ENCODE measurements around the gene IL17RC.
"Not testable (repeated sequence)": the region's sequence is repeated elsewhere in the genome, so short reads cannot be mapped to it uniquely, and the experiment has no call there.

Gene IL17RC

DNA sequence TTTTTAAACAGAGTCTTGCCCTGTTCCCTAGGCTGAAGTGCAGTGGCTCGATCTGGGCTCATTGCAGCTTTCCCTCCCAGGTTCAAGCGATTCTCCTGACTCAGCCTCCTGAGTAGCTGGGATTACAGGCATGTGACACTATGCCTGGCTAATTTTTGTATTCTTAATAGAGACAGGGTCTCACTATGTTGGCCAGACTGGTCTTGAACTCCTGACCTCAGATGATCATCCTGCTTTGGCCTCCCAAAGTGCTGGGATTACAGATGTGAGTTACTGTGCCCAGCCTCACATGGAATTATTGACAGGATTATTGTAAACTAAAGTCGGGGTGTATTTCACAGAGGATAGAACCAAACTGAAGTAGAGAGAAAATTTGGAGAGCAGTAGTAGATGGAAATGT is 21.2 kb upstream of the IL17RC start:
- FAIRE-seq: not testable (repeated sequence)

DNA sequence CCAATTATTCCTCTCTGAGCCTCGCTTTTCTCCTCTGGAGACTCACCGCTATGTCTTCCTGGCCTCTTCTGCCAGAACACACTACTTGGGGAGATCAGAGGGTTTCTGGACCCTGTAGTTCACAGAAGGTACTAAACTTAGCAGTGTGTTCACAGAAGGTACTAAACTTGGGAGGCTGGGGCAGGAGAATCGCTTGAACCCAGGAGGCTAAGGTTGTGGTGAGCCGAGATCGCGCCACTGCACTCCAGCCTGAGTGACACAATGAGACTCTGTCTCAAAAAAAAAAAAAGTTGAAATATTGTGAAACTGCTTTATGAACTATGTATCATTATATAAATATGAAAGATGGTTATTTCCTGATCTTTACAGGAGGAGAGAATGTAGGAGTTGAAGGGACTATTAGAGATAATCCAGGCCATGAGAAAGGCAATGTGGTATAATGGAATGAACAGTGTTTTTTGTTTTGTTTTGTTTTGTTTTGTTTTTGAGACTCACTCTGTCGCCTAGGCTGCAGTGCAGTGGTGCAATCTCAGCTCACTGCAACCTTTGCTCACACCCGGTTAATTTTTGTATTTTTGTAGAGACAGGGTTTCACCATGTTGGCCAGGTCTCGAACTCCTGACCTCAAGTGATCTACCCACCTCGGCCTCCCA is 20.0 kb upstream of the IL17RC start:
- FAIRE-seq: not testable (repeated sequence)

GRCh38 chr3:9897408-9898372 is 19.2 kb upstream of the IL17RC start:
- FAIRE-seq: no peak

DNA sequence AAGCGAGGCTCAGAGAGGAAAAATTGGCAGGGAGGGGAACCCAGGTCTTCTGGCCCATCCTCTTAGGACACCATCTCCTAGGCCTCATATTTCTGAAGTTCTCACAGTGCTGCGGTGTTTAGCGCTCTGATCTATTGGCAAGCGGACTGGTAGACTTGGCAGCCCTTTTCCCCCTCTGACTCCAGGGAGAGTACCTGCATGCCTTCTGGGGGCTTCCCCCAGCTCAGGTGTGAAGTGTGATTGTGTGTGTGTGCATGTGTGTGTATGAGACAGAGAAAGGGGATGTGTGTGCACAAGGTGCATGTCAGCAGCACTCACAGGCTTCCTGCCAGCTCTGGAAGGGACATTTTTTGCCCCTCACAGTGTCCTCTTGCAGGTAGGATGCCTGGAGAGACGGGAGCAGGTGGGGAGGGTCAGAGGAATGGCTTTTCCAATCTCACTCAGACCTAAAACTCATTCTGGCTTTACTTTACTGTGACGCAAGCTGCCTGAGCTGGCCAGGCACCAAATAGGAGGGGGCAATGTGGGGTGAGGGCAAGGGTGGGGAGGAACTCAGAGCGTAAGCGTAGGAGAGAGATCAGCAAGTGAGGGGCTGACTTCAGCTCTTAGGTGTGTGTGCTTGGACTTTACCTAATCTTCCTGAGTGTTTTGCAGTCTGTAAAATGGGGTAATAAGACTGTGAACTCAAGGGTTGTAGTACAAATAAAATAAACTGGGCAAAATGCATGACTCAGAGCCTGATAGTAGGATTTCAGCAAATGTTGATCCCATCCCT is 18.2 kb upstream of the IL17RC start:
- no peak for FAIRE-seq

GRCh38 chr3:9899289-9899791 is 17.6 kb upstream of the IL17RC start:
- FAIRE-seq: no peak

- FAIRE-seq: not testable (repeated sequence)
Observed at GRCh38 chr3:9900965-9901415, 15.9 kb upstream of the IL17RC start.

GRCh38 chr3:9901967-9902366 is 14.9 kb upstream of the IL17RC start:
- FAIRE-seq: no peak

DNA sequence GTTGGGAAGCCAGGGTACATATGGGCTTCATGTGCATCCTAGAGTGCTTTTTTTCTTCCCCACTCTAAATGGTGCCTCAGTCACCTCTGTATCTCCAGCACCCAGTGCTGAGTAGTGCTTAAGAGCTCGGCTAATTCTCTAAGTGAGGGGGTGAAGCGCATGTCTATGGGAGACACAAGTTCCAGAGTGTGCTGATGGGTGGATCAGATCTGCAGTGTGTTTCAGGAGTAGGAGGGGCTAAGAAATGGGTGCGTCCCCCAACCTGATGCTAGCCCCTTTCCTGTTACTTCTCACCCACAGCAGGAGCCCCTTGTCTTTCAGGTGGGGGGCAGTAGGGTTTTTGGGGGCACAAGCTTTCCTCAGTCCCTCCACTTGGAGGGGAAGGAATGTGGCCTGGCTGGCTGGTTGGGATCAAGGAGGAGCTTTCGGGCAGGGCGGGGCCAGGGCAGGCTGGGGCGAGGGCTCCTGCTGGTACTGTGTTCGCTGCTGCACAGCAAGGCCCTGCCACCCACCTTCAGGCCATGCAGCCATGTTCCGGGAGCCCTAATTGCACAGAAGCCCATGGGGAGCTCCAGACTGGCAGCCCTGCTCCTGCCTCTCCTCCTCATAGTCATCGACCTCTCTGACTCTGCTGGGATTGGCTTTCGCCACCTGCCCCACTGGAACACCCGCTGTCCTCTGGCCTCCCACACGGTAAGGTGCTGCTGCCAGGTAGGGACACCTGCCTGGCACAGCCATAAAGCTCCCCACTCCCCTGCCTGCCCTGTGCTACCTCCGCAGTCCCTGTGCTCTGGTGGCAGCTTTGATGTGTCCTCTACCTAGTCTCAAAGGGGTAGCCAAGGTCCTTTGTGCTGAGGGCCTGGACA is 14.3 kb upstream of the IL17RC start, which contains the start of gene IL17RE:
TSS of gene IL17RE (plus strand) at position 477 of the 866 bp plus-strand sequence. CDS start at position 562, 85 bp downstream.
- FAIRE-seq: no peak

- no peak for FAIRE-seq
Observed at GRCh38 chr3:9903238-9903624, 13.7 kb upstream of the IL17RC start.

DNA sequence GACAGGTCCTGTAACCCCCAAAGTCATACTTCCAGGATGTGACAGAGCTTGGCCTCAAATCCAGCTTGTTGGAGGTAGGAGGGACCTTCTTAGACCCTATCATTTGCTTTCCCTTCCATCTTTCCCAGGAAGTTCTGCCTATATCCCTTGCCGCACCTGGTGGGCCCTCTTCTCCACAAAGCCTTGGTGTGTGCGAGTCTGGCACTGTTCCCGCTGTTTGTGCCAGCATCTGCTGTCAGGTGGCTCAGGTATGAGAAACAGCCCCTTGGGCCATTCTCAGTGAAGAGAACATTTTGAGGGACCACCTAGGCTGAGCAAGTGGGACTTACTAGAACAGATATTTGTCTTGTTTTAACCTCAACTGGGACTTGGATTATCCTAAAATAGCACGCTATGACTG is 13.0 kb upstream of the IL17RC start:
- FAIRE-seq: no peak

- no peak for FAIRE-seq
Observed at GRCh38 chr3:9906480-9906879, 10.4 kb upstream of the IL17RC start.

GRCh38 chr3:9908286-9908685 is 8.6 kb upstream of the IL17RC start:
- no peak for FAIRE-seq

DNA sequence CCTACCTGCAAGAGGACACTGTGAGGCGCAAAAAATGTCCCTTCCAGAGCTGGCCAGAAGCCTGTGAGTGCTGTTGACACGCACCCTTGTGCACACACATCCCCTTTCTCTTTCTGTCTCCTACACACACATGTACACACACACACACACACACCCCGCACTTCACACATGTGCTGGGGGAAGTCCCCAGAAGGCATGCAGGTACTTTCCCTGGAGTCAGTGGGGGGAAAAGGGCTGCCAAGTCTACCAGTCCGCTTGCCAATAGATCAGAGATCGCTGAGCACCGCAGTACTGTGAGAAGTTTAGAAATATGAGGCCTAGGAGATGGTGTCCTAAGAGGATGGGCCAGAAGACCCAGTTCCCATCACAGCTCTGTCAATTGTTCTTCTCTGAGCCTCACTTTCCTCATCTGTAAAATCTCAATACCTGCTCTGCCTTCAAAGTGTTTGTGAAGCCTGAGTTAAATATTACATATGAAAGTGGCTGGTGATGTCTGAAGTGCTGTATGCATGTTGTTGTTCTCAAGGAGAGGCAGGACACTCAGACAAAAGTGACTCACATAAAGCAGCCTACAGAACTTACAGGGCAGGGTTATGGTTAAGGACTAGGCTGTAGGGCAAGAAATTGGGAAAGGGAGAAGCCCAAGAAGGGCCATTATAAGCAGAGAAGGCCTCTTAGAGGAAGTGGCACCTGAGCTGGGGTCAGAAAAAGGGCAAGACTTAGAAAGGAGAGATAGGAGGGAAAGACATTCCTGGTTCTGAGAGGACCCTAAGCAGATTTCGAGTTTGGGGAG is 7.5 kb upstream of the IL17RC start:
- no peak for FAIRE-seq

GRCh38 chr3:9911863-9912262 is 5.0 kb upstream of the IL17RC start:
- FAIRE-seq: no peak

DNA sequence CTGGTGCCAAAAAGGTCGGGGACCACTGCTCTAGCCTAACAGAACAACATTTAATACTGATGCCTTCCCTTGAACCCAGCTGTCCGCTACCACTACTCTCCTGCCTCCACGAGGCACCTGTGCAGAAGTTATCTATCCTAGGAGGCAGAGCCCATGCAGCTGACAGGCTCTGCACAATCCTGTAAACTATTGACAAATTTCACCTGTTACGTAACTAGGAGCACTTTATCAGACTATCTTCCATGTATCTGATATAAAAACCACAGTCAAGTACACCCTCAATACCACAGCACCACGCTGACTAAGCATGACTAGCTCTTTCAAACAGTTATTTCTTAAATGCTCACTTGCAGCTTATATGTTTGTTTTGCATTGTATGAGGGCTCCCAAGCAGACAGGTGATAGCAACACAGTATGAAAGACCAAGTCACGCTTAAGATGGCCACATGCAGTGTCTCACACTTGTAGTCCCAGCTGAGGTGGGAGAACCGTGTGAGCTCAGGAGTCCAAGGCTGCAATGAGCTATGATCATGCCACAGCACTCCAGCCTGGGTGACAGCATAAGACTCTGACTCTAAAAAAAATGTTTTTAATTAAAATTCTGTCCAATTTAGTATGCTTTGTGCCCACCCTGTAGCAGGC is 4.5 kb upstream of the IL17RC start:
- no peak for FAIRE-seq

GRCh38 chr3:9913601-9914000 is 3.3 kb upstream of the IL17RC start:
- FAIRE-seq: no peak

DNA sequence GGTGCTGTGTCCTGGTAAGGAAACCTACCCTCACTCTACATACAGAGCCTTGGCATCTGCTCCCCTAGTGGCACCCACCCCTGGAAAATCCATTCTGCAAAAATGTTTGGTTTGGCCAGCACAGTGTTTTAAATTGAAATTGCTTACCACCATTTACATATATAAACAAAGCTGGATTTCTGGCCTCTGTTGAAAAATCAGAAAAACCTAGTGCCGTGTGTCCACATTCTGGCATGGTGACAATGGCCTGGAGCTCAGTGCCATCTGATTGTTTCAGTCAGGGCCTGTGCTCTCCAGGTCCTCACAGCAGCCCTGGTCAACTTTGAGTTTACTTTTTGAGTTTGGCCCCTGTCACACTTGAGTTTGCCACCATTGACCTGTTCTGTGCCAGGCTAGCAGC is 2.9 kb upstream of the IL17RC start:
- no peak for FAIRE-seq

DNA sequence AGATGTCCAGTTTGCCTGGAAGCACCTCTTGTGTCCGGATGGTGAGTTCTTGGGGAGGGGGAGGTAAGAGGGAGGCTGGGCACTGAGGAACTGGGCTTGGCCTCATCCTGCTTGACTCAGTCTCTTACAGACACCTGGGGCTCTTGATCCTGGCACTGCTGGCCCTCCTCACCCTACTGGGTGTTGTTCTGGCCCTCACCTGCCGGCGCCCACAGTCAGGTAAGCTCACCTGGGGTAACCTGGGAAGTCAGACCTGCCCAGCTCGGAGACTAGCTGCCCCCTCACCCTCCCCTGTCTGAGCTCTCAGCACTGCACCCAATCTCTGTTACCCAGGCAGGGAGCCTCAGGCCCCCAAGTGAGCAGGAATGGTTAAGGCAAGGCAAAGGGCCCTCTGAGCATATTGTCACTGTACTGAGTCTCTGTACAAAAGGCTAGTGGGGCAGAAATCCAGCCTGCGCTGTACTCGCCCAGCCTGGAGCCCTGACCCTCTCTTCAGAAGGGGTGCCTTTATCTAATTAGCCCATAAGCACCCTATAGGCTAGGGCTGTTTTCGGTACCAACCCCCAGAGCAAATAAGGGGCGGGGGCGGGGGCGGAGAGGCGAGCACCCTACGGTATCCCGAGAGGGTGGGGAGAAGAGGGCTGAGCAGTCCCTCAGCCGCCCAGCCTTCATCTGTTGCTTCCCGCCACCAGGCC is 2.2 kb upstream of the IL17RC start:
- FAIRE-seq: no peak

DNA sequence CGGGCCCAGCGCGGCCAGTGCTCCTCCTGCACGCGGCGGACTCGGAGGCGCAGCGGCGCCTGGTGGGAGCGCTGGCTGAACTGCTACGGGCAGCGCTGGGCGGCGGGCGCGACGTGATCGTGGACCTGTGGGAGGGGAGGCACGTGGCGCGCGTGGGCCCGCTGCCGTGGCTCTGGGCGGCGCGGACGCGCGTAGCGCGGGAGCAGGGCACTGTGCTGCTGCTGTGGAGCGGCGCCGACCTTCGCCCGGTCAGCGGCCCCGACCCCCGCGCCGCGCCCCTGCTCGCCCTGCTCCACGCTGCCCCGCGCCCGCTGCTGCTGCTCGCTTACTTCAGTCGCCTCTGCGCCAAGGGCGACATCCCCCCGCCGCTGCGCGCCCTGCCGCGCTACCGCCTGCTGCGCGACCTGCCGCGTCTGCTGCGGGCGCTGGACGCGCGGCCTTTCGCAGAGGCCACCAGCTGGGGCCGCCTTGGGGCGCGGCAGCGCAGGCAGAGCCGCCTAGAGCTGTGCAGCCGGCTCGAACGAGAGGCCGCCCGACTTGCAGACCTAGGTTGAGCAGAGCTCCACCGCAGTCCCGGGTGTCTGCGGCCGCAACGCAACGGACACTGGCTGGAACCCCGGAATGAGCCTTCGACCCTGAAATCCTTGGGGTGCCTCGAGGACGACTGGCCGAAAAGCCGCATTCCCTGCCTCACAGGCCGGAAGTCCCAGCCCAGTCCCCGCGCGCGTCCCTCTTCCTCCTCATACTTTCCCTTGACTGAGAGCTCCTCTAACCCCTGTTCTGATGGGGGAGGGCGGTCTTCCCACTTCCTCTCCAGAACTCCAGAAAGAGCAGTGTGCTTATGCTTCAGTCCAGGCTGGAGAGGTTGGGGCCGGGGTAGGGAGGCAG is 1.4 kb upstream of the IL17RC start:
- no peak for FAIRE-seq
